HepG2 (cell line): ENCODE data around the gene CPSF4. TPM values are rescaled to one million over a fixed set of nuclear protein-coding genes. Genes with fewer than 3 reads are reported as not detected.
A peak's percentile ranks its signal among the peaks of the same experiment; 100 is the strongest.

ENCODE experiments used
- ARID5B ChIP-seq: IDR thresholded peaks from 2 replicates; pipeline ENCODE4 v1.4.0; 2020; ENCODE audit warnings: mild to moderate bottlenecking, missing genetic modification reagents
- ATF1 ChIP-seq: IDR thresholded peaks from 2 replicates; pipeline ENCODE4 v1.6.1; 2016; ENCODE audit warnings: mild to moderate bottlenecking, control low read depth
- CAMTA2 ChIP-seq: sonication (generic); formaldehyde crosslinking; IDR thresholded peaks from 2 replicates; pipeline ENCODE4 v1.4.0; 2020; ENCODE audit warnings: mild to moderate bottlenecking, missing genetic modification reagents, borderline replicate concordance
- GMEB1 ChIP-seq: sonication (generic); formaldehyde crosslinking; IDR thresholded peaks from 2 replicates; pipeline ENCODE4 v1.5.1; 2020; ENCODE audit warnings: missing genetic modification reagents, mild to moderate bottlenecking, borderline replicate concordance
- MATR3 ChIP-seq: sonication (generic); formaldehyde crosslinking; IDR thresholded peaks from 2 replicates; pipeline ENCODE4 v1.4.0; 2020; ENCODE audit warnings: missing genetic modification reagents
- MTERF4 ChIP-seq: sonication (generic); formaldehyde crosslinking; IDR thresholded peaks from 2 replicates; pipeline ENCODE4 v1.8.0; 2023; ENCODE audit warnings: mild to moderate bottlenecking, missing genetic modification reagents
- NFE2L1 ChIP-seq: sonication (generic); formaldehyde crosslinking; IDR thresholded peaks from 2 replicates; pipeline ENCODE4 v1.4.0; 2020; ENCODE audit warnings: missing genetic modification reagents, mild to moderate bottlenecking, borderline replicate concordance
- RBAK ChIP-seq: sonication (generic); formaldehyde crosslinking; IDR thresholded peaks from 2 replicates; pipeline ENCODE4 v1.5.1; 2020; ENCODE audit warnings: mild to moderate bottlenecking, missing genetic modification reagents
- RERE ChIP-seq: IDR thresholded peaks from 2 replicates; pipeline ENCODE4 v1.6.1; 2016; ENCODE audit warnings: low read depth, missing genetic modification reagents, missing compliant biosample characterization
- ZMYM2 ChIP-seq: sonication (generic); formaldehyde crosslinking; IDR thresholded peaks from 2 replicates; pipeline ENCODE4 v1.8.0; 2022; ENCODE audit warnings: mild to moderate bottlenecking, missing genetic modification reagents
- ZNF234 ChIP-seq: sonication (generic); formaldehyde crosslinking; conservative IDR thresholded peaks from 2 replicates; pipeline ENCODE4 v1.5.1; 2020; ENCODE audit warnings: mild to moderate bottlenecking, missing genetic modification reagents
- ZNF275 ChIP-seq: sonication (generic); formaldehyde crosslinking; IDR thresholded peaks from 2 replicates; pipeline ENCODE4 v1.8.0; 2022; ENCODE audit warnings: missing genetic modification reagents, mild to moderate bottlenecking, inconsistent platforms, borderline replicate concordance
- ZNF772 ChIP-seq: sonication (generic); formaldehyde crosslinking; IDR thresholded peaks from 2 replicates; pipeline ENCODE4 v1.5.0; 2020; ENCODE audit warnings: mild to moderate bottlenecking, missing genetic modification reagents
- ZNF883 ChIP-seq: sonication (generic); formaldehyde crosslinking; IDR thresholded peaks from 2 replicates; pipeline ENCODE4 v1.5.1; 2020; ENCODE audit warnings: mild to moderate bottlenecking, missing genetic modification reagents; ENCODE audit errors: not compliant biosample characterization
- ZSCAN30 ChIP-seq: sonication (generic); formaldehyde crosslinking; IDR thresholded peaks from 2 replicates; pipeline ENCODE4 v1.5.0; 2020; ENCODE audit warnings: mild to moderate bottlenecking, missing genetic modification reagents
- polyA plus RNA-seq, 8 experiments: library from polyadenylated mRNA; depleted of rRNA in 3 of 8; stranded (reverse) in 7 of 8; unstranded in 1 of 8; fragments of >200 nt; fragmentation: Illumina TruSeq in 4 of 8; extraction: Trizol in 4 of 8; gene quantifications; 2 replicates each; pipeline versions ENCODE4 v1.2.1 to v1.2.3, GENCODE V29; 2011 to 2016; ENCODE audit warnings: low read depth in 4 of 8, missing spikeins in 1 of 8, mixed read lengths in 1 of 8; ENCODE audit not compliant: insufficient read depth in 1 of 8
- total RNA-seq, 5 experiments: library from RNA; depleted of rRNA; stranded (reverse); fragments of >200 nt; fragmentation: Illumina TruSeq; extraction: Trizol; gene quantifications; 2 replicates each; pipeline ENCODE4 v1.2.3, GENCODE V29; 2016; ENCODE audit warnings: low read depth in 1 of 5

Gene CPSF4
- total and polyA plus RNA-seq, 2 of the 13 experiments (the other 11 are each of a cell fraction or from before 2014, with no cell fraction given) = 34.1 to 49.6 TPM

GRCh38 chr7:99504603-99505323 is 66.0 kb downstream of the CPSF4 start, which contains the start of gene ZKSCAN5 (continued):
- TF ChIP-seq ZNF883 (peak; percentile 67), MATR3 (CRISPR knock-in tag) (no peak), CAMTA2 (CRISPR knock-in tag) (no peak), NFE2L1 (CRISPR knock-in tag) (no peak), ZMYM2 (CRISPR knock-in tag) (no peak), ZNF275 (no peak), ZSCAN30 (CRISPR knock-in tag) (no peak), ZNF234 (no peak; the same call in 1 of the 2 replicates), RBAK (no peak), RERE (no peak), ZNF772 (CRISPR knock-in tag) (peak; percentile 75; the same call in 1 of the 2 replicates), GMEB1 (CRISPR knock-in tag) (peak; percentile 51; the same call in 1 of the 2 replicates), ARID5B (CRISPR knock-in tag) (no peak), MTERF4 (no peak), ATF1 (CRISPR knock-in tag) (peak; percentile 82)
